MM.1S (cell line): Measurements from ENCODE around the gene CHST3.

ENCODE experiments used
- DNase-seq: peaks from one replicate; pipeline ENCODE4 v3.0.0-alpha.2; 2015
- H2AFZ ChIP-seq: fragments of 300-600 bp; sonication (generic); 2 replicates; pipeline ENCODE4 v1.6.0; 2016; ENCODE audit warnings: antibody characterized with exemption, low read length
- H3F3A ChIP-seq: fragments of 300-600 bp; sonication (generic); 2 replicates; pipeline ENCODE4 v1.6.1; 2016; ENCODE audit warnings: mild to moderate bottlenecking, antibody characterized with exemption, low read length, moderate library complexity, mixed read lengths; ENCODE audit not compliant: insufficient read depth
- H3K27ac ChIP-seq: fragments of 300-600 bp; sonication (generic); 2 replicates; pipeline ENCODE4 v1.5.1; 2016; ENCODE audit warnings: mild to moderate bottlenecking, low read length
- H3K27me3 ChIP-seq: fragments of 300-600 bp; sonication (generic); replicated peaks from 2 replicates; pipeline ENCODE4 v1.6.0; 2016; ENCODE audit warnings: low read length; ENCODE audit not compliant: insufficient read depth
- H3K36me3 ChIP-seq: fragments of 300-600 bp; sonication (generic); replicated peaks from 2 replicates; pipeline ENCODE4 v1.6.1; 2016; ENCODE audit warnings: mild to moderate bottlenecking, low read length, mixed read lengths; ENCODE audit not compliant: insufficient read depth
- H3K4me1 ChIP-seq: fragments of 300-600 bp; sonication (generic); 2 replicates; pipeline ENCODE4 v1.6.1; 2016; ENCODE audit warnings: low read length, mixed read lengths
- H3K4me2 ChIP-seq: fragments of 300-600 bp; sonication (generic); 2 replicates; pipeline ENCODE4 v1.6.0; 2016; ENCODE audit warnings: low read depth, low read length
- H3K4me3 ChIP-seq: fragments of 300-600 bp; sonication (generic); 2 replicates; pipeline ENCODE4 v1.5.1; 2016; ENCODE audit warnings: low read length, mixed read lengths
- H3K79me2 ChIP-seq: fragments of 300-600 bp; sonication (generic); 2 replicates; pipeline ENCODE4 v1.6.1; 2016; ENCODE audit warnings: mixed run types, low read length, mixed read lengths
- H3K9ac ChIP-seq: fragments of 300-600 bp; sonication (generic); 2 replicates; pipeline ENCODE4 v1.6.1; 2016; ENCODE audit warnings: low read length, mixed read lengths
- H3K9me2 ChIP-seq: fragments of 300-600 bp; sonication (generic); replicated peaks from 2 replicates; pipeline ENCODE4 v1.6.1; 2016; ENCODE audit warnings: mild to moderate bottlenecking, low read length, mixed read lengths; ENCODE audit not compliant: insufficient read depth
- H3K9me3 ChIP-seq: fragments of 300-600 bp; sonication (generic); replicated peaks from 2 replicates; pipeline ENCODE4 v1.6.1; 2016; ENCODE audit warnings: mild to moderate bottlenecking, low read length, mixed read lengths; ENCODE audit not compliant: insufficient read depth
- H4K20me1 ChIP-seq: fragments of 300-600 bp; sonication (generic); 2 replicates; pipeline ENCODE4 v1.6.1; 2016; ENCODE audit warnings: mild to moderate bottlenecking, low read length, moderate library complexity, mixed read lengths; ENCODE audit not compliant: insufficient read depth
- CTCF ChIP-seq: fragments of 300-600 bp; sonication (generic); IDR thresholded peaks from 2 replicates; pipeline ENCODE4 v1.5.1; 2016; ENCODE audit warnings: antibody characterized with exemption, low read length, mixed read lengths
- EZH2 ChIP-seq: fragments of 300-600 bp; sonication (generic); optimal IDR thresholded peaks from 2 replicates; pipeline ENCODE3; 2017; ENCODE audit warnings: low read depth, mild to moderate bottlenecking, antibody characterized with exemption, low read length, mixed read lengths
- EZH2phosphoT487 ChIP-seq: fragments of 300-600 bp; sonication (generic); IDR thresholded peaks from 2 replicates; pipeline ENCODE4 v1.6.1; 2018; ENCODE audit warnings: antibody characterized with exemption, low read length

The CHST3 gene

GRCh38 chr10:72049969-72050781 is 86.0 kb downstream of the CHST3 start:
- H3K4me2 ChIP-seq = no peak overlapping the region
- no peak for TF ChIP-seq EZH2
- no peak for TF ChIP-seq CTCF
- no peak for TF ChIP-seq EZH2phosphoT487
- H3K9me2 ChIP-seq = no peaks in the 10 kb centered on the region
- no peaks in the 10 kb centered on the region for H3K27me3 ChIP-seq
- H3F3A ChIP-seq = no peaks in the 10 kb centered on the region
- DNase-seq = no peak
- no peaks in the 10 kb centered on the region for H3K4me1 ChIP-seq
- no peak overlapping the region for H3K9ac ChIP-seq
- H4K20me1 ChIP-seq = no peaks in the 10 kb centered on the region
- H2AFZ ChIP-seq = no peak overlapping the region
- H3K36me3 ChIP-seq = no peaks in the 10 kb centered on the region
- H3K9me3 ChIP-seq = no peaks in the 10 kb centered on the region
- H3K4me3 ChIP-seq = no peak overlapping the region
- H3K79me2 ChIP-seq = no peaks in the 10 kb centered on the region
- H3K27ac ChIP-seq = no peak overlapping the region

- Histone ChIP-seq H3K9me3 (no peaks in the 10 kb centered on the region), H3K27ac (no peak overlapping the region), H3K4me3 (no peak overlapping the region), H3K4me2 (no peak overlapping the region), H3K9ac (no peak overlapping the region), H3K27me3 (no peaks in the 10 kb centered on the region), H2AFZ (no peak overlapping the region), H3K9me2 (no peaks in the 10 kb centered on the region), H4K20me1 (no peaks in the 10 kb centered on the region), H3K36me3 (no peaks in the 10 kb centered on the region), H3K4me1 (no peaks in the 10 kb centered on the region), H3F3A (no peaks in the 10 kb centered on the region), H3K79me2 (no peaks in the 10 kb centered on the region)
- TF ChIP-seq EZH2 (no peak), CTCF (no peak), EZH2phosphoT487 (no peak)
- DNase-seq = no peak
These were observed 86.7 kb downstream of the CHST3 start for GRCh38 chr10:72050873-72051272.

GRCh38 chr10:72053690-72054089 is 89.5 kb downstream of the CHST3 start:
- Histone ChIP-seq H2AFZ (no peak overlapping the region), H3K9me3 (no peaks in the 10 kb centered on the region)

More at GRCh38 chr10:72053690-72054089, 89.5 kb downstream of the CHST3 start:
- Histone ChIP-seq H3K4me2 (no peak overlapping the region), H3K27ac (no peak overlapping the region), H3K27me3 (no peaks in the 10 kb centered on the region), H4K20me1 (no peaks in the 10 kb centered on the region), H3F3A (no peaks in the 10 kb centered on the region), H3K9me2 (no peaks in the 10 kb centered on the region), H3K4me3 (no peak overlapping the region), H3K36me3 (no peaks in the 10 kb centered on the region), H3K4me1 (no peaks in the 10 kb centered on the region), H3K79me2 (no peaks in the 10 kb centered on the region), H3K9ac (no peak overlapping the region)
- TF ChIP-seq CTCF (no peak), EZH2 (no peak), EZH2phosphoT487 (no peak)
- no peak for DNase-seq
